NCI-H524 treated with DMSO at 0.1 percent for 48 hours (cell line): ENCODE data around the gene NT5C1A.

Experiments used
- DNase-seq: peaks from one replicate; lab custom pipeline; 2025; lab: John Stamatoyannopoulos, UW

NT5C1A gene

DNA sequence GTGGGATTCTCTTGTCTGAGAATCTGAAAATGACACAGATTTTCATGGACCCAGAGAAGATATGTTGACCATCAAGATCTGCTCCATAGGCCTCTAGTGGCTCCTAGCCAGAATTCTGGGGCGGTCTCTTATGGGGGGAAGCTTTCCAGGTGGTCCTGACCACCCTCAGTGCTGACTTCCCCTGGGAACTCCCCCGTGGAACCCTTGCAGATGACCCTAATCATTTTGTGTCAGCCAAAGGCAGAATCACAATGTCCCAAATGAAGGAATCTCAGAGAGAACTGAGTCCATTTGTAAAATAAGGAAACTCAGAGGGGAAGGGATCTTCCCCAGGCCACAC lies 36.1 kb downstream of the NT5C1A start:
- no peak for DNase-seq

- DNase-seq: peak; percentile 44
These were observed 36.6 kb downstream of the NT5C1A start for GRCh38 chr1:39635205-39635870.

DNA sequence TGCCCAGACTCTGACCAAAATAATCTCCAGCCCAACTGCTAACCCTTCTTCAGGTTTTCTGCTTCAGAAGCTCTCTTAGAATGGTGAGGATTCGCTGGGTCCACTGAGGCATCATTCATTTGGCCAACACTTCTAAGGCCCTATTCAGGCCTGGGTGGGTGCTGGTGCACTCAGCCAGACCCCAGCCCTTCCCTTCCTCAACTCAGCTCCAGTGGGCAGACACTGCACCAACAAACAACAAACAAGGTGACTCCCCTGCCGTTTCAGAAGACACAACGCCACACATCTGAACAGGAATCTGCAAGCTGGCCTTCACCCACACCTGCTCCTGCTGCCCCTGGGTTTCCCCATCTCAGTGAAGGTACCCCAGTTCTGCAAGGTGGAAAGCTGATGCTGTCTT lies 38.5 kb downstream of the NT5C1A start:
- DNase-seq: no peak

DNA sequence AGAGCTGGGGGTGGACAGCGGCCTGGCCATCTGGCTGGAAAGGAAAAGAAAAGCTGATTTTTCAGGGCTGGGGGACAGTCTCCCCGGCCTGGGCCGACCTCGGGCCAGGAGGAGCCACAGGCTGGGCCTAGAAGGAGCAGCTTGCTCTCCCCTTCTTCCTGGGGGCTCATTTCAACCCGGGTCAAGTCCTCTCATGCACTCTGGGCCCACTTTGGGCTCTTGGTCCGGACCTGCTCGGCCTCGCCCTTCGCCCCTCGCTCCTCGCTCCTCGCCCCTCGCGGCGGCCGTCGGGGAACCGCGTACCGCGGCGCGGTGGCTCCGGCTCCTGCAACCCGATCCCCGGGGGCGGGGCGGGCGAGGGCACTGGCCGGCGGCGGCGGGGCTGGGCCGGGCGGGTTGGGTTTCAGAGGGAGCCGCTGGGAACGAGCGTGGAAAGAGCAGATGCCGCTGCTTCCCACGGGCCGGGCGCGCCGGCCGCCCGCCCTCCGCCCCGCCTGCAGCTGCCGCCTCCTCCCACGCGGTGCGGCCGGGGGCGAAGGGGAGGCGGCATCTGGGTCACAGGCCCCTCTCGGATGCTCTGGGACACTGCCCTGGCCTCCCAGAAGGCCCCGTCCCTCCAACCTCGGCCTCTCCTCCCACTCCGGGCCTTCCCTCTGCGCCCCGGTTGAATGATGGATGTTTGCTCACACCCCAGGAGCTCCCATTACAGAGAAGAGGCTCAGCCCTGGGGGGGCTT lies 39.1 kb downstream of the NT5C1A start:
- no peak for DNase-seq

- no peak for DNase-seq
These were observed 39.6 kb downstream of the NT5C1A start for GRCh38 chr1:39632323-39632681.

DNA sequence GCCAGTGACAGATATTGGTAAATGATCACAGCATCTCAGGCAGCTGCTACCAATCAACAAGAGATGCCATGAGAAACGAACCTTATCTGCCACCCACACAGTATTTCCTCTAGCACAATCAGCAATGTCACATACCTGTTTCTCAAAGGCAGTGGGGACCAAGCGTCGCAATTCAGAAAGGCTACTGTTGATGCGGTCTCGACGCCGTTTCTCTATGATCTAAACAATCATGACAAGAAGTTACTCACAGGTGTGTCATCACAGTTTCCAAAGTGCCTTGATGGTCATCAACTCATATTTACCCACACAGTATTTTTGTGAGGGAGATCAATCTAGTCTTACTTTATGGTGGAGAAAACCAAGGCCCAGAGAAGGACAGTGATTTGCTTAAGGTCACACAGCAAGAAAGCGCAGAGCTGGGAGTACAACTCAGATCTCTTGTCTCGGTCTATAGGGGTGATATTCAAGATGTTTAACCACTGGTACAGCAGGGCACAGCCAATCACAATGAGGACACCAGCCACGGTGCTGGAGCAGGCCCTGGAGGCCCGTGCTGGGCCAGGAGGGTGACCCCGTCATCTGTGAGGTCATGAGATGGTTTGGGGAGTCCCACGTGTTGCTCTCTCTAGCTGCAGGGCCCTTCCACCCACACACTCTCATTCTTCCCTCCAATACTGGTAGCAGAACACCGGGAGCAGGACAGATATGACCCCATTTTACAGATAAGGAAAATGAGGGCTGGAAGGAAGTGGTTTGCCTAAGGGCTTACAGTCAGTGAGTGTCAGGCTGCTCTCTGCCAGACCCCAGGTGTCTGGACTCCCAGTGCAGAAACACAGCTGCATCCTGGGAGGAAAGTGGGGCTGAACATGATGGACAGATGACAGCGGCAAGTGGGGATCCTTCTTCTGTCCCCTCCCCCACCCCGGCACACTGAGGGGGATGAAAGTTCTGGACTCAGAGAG lies 40.3 kb downstream of the NT5C1A start:
- DNase-seq: no peak

DNA sequence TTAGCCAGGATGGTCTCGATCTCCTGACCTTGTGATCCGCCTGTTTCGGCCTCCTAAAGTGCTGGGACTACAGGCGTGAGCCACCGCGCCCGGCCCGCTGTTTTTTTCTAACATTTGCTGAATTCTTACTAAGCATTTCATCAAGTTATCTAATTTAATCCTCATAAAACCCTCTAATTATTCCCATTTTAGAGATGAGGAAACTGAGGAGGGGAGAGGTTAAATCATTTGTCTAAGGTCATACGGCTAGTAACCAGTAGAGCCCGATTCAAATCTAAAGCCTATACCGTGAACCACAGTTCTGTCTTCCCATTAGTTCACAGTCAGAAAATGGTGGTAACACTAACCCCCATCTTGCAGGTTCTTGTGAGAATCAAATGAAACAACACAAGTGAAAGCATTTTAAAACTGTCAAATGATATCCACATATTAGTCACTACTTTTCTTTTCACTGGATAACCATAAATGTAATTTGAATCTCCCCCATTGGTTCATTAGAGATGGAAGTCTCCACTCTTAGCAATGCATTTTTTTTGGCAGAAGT lies 43.0 kb downstream of the NT5C1A start:
- no peak for DNase-seq

DNA sequence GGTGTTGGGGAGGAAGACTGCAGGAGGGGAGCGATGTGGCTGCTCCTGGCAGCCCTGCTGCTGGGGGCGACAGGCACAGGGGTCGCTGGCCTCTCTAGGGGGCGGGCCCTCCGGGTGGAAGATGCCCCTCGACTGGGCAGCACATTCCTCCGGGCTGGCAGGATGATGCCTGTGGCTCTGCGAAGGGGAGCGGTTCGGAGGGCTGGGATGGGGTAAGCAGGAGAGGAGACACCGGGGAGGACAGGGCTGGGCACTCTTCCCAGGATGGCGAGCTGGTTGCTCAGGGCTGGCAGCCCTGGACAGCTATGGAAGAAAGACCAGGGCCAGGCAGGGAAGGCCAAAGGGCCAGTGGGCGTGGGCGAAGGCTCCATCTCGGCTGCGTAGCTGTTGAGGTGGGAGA lies 45.3 kb downstream of the NT5C1A start:
- DNase-seq: no peak

GRCh38 chr1:39625462-39626273 lies 46.2 kb downstream of the NT5C1A start:
- DNase-seq: no peak

GRCh38 chr1:39625009-39625408 lies 46.9 kb downstream of the NT5C1A start:
- DNase-seq: no peak

DNA sequence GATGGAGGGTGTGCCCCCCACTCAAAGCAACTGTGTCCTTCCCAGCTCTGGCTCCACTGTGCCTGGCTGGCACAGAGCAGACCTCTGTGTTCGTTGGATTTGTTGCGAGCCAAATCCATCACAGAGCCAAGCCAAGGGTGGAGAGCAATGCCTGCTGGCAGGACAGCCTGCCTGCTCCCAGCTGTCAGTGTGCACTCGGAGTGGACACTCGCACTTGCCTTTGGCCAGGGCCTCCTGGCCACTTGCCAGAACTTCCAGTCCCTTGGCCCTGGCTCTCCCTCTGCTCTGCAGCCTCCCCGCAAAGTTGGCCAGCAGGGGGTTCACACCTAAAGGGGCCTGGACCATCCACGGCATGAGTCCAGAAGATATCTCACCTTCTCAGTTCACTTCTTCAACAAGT lies 48.9 kb downstream of the NT5C1A start:
- no peak for DNase-seq

DNA sequence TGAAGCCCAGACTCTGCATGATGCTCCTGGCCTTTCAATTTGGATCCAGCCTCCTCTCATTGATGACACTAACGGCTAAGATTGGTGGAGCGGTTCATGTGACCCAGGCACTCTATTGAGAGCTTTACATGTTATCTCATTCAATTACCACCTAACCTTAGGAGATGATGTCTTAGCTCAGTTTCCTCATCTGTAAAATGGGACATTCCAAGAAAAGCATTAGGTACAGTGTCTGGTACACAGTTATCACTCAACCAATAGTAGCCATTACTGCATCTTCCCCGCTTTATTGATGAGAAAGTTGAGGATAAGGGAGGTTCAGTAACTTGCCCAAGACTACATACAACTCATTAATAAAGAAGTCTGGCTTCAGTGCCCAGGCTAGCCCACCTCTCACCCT lies 49.5 kb downstream of the NT5C1A start:
- no peak for DNase-seq

- no peak for DNase-seq
These were observed 51.2 kb downstream of the NT5C1A start for GRCh38 chr1:39620659-39621165.

DNA sequence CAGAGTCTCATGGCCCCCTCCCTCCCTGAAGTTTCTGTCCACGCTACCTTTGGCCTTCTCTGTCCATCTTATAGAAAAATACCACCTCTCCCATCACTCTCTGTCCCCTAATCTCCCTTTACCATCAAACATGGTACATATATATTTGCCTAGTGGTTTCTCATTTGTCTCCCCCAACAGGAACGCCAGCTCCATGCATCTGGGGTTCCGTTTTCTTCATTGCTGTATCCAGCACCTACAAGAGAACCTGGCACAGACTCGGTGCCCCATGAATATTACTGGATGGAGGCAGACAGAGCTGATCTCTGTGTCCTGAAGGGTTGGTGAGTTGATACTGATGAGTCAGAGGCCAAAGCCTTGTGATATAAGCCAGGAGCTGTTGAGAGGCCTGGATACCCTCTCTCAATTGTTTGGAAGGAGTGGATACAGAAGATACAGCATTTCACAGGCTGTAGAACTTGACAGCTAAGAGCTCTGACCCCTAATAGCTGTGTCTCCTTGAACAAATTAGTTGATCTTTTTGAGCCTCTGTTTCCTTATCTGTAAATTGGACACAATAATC lies 54.3 kb downstream of the NT5C1A start:
- DNase-seq: no peak

DNA sequence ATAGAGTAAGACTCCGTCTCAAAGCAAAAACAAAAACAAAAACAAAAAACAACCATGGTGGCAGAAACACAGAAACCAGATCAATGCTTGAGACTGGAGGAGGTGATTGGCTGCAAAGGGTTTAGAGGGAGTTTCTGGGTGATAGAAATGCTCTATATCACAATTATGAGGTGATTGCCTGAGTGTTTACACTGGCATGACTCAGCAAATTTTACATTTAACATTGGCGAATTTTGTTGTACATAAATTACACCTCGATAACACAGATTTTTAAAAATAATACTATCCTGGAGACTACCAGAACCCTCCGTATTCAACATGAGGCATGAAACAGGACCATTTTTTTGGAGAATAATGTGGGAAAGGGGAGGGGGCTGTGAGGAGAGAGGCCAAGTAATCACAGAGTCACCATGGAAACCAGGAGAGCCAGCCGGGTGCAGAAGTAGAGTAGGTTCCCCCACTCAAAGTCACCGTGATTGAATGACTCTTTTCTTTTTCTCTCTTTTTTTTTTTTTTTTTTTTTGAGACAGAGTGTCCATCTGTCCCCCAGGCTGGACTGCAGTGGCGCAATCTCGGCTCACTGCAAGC lies 56.7 kb downstream of the NT5C1A start:
- no peak for DNase-seq

DNA sequence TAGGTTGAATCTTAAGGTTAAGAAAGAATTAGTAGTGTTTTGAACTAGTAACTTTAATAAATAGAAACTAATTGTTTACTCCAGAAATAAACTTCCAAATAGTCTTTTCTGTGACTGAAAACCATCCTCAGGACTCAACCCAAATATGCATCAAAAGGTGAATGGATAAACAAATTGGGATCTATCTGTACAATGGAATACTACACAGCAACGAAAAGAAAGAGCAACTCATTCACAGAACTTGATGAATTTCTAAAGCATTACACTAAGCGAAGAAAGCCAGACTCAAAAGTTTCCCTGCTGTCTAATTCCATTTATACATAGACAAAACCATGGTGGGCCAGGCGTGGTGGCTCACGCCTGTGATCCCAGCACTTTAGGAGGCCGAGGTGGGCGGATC lies 57.4 kb downstream of the NT5C1A start:
- DNase-seq: no peak

GRCh38 chr1:39613250-39613649 lies 58.7 kb downstream of the NT5C1A start:
- no peak for DNase-seq

DNA sequence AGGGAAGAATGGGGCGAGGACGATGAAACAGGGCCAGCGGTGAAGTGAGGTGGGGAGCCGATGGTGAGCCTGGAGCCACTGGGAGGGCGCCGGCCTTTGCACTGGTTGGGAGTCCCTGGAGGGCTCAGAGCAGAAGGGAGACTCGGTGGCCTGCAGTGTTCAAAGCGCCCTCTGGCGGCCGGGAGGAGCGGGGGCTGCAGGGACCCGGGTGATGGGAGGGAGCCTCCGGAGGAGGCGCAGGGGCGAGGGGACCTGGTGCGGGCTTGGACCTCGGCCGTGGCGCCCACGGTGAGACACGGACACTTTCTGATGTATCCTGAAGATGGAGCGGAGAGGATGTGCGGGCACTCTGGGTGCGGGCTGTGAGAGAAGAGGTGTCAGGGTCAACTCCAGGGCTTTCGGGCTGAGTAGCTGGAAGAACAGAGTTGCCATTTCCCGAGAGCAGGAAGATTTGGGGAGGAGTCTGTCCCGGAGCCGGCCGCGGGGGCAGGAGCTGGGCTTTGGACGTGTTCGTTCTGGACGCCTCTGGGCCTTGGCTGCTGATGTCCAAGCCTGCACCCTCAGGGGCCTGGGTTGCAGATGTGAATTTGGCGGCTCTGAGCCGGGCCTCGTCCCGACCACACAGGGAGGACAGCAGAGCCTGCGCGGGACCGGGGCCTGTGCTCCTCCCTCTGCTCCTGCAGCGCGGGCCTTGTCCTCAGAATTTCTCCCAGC lies 62.1 kb downstream of the NT5C1A start:
- no peak for DNase-seq
